GM21360 (cell line): ENCODE results near the gene CNTFR.

Experiments used
- ATAC-seq: cut with Tn5 transposase; IDR thresholded peaks from one replicate; pipeline ENCODE4 v1.9.1; 2021; ENCODE audit warnings: mild to moderate bottlenecking, moderate library complexity; ENCODE audit not compliant: unreplicated experiment

The CNTFR gene

DNA sequence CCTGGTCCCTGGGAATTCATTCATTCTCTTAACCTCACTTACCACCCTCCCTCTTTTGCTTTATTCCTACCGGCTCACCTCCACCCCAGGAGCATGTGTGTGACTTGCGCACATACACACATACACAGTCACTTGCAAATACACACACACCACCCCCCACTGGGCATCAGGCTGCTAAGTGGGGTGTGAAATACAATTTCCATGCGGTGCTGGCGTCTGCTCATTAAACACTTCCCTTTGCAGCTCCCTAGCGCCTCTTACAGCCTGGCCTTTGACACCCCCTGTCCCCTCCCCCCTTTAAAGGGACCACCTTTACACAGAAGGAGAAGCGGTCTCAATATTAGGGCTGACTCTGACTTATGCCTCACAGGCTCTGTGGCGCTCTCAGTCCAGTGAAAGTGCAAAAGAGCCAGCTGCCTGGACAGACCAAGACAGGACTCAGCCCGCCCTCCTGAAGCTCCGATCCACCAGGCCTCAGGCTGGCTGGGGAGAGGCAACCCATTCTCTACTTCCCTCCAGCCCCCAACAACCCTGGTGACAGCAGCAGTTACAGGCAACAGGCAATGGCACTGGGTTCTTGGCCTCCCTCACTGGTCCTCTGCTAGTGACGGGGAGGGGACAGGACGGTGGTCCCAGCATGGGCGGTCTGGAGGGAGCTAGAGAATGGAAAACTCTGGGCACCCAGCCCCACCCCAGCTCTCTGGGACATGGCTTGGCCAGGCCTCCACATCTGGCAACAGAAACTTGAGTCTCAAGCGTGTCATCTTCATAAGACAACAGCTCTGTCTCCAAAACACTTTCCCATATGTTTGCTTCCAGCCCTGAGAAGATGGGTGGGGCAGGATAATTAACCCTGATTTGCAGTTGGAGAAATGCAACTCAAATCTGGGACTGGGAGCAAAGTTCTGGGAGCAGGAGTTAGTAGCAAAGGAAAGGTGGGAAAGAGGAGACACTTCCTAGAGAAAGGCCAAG is 78.7 kb downstream of the CNTFR start:
- no peak for ATAC-seq

DNA sequence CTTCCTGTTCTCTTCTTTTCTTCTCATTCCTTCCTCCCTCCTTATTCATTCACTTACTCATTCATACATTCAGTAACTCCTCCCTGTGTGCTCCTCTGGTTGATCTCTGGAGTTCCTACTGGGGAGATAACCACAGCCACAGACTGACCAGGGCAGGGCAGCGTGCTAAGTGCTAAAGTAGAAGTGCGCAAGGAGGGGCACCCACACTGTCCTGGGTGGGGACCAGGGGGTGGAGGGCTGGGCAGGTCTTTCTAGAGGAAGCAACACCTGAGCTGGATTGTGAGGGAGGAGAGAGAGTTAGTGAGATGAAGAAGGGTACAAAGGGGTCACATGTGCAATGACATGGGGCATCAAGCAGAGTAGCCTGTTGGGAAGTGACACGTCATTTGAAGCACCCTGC is 80.6 kb downstream of the CNTFR start:
- no peak for ATAC-seq

DNA sequence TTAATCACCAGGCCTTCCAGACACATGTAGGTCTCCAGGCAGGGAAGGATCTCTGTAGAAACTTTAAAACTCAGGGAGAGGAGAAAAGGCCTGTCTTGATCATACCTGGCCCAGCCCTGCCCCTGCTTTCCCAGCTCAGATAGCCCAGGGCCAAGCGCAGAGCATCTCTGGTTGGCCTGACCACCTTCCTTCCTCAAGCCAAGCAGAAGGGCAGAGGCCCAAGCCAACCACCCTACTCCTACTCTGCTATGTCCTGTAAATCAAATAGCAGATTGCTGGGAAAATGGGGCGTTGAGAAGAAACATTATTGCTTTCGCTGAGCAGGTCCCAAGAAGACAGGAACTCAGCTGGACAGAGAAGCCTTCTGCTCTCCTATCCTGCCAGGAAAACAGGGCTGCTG is 81.1 kb downstream of the CNTFR start:
- no peak for ATAC-seq

DNA sequence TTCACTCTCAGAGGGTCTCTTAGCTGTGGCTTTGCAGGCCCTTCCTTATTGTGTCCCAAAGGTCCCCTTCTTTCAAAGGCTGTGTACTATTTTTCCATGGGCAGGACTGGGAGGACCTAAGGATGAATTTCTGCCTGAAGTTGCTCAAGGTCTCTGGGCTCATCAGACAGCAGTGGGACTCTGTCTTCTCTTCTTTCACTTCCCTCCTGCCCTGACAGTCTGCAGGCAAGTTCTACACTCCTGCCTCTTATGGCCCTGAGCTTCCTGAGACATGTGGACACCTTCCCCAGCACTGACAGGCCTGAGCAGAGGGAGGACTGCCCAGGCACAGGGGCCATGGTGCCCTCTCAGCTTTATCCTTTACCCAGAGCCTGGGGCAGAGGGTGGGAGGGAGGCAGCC is 81.6 kb downstream of the CNTFR start:
- no peak for ATAC-seq

DNA sequence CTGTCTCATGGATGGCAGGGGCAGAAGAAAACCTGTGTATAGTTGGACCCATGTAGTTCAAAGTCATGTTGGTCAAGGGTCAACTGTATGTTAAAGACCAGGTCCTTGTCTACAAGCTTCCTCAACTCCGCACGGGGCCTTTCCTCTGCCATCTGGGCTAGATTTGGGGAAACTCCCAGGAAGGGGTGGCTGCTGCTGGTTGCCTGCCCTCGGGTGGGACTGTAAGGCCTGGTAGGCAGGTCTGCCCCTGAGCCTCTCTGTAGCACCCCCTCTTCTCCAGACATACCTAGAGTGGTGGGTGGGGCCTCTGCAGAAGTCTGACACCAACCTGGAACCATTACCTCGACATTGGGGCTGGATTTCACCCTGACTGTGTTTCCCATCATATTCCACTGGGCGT is 82.0 kb downstream of the CNTFR start:
- ATAC-seq, result no peak

GRCh38 chr9:34506623-34507022 is 82.9 kb downstream of the CNTFR start:
- no peak for ATAC-seq

GRCh38 chr9:34505370-34506120 is 84.0 kb downstream of the CNTFR start:
- no peak for ATAC-seq

- ATAC-seq, result no peak
Observed at GRCh38 chr9:34503406-34503805, 86.1 kb downstream of the CNTFR start.

GRCh38 chr9:34502891-34503290 is 86.6 kb downstream of the CNTFR start:
- ATAC-seq, result no peak

GRCh38 chr9:34502471-34502870 is 87.1 kb downstream of the CNTFR start:
- no peak for ATAC-seq

DNA sequence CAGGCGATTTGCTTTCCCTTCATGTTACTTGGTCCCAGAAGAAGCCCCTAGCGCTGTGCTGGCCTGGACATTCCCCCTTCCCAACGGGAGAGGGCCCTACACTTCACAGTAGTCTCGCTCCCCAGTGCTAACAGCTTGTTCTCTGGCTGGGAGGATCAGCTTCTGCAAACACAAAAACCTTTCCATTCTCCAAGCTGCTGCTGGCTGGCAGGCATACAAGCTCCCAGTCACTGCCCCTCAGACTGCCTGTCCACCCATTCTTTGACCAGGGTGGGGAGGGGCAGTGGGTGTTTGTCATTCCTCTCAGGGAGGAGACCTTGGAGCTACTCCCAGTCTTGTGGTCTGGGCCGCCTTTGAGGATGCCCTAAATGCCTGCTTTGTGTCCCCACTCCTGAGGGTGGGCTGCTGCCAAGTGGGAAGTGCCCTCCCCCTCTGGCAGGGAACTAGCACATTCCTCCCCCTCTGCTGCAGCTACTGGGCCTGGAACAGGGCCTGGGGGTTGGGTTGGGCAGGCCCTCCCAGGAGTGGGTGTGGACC is 87.6 kb downstream of the CNTFR start:
- no peak for ATAC-seq
